ENCODE results near the gene SHISA7.
A peak's percentile ranks its signal among the peaks of the same experiment; 100 is the strongest.
"Not testable (repeated sequence)": the region's sequence is repeated elsewhere in the genome, so short reads cannot be mapped to it uniquely, and the experiment has no call there.

SHISA7 gene

DNA sequence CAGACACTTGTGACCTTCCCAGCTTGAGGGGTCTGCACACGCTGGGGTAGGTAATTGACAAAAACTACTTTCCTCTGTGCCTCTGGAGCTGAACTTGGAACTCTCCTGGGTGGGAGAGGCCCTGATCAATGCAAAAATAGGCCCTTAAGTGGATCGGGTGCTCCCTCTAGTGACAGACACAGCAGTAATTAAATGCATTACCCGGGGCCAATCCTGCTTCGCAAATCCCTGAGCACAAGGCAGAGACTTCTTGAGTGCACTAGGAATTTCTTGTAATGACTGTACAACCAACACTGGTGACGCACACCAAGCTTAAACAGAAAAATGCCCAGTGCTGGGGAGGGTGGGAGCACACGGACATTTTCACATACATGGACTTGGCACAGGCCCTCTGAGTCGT, 24.9 kb downstream of the SHISA7 start:
- DNase-seq (ENCODE audit: low spot score): peak; percentile 85

GRCh38 chr19:55410168-55410567, 32.9 kb downstream of the SHISA7 start:
- DNase-seq (ENCODE audit: low spot score): no peak

DNA sequence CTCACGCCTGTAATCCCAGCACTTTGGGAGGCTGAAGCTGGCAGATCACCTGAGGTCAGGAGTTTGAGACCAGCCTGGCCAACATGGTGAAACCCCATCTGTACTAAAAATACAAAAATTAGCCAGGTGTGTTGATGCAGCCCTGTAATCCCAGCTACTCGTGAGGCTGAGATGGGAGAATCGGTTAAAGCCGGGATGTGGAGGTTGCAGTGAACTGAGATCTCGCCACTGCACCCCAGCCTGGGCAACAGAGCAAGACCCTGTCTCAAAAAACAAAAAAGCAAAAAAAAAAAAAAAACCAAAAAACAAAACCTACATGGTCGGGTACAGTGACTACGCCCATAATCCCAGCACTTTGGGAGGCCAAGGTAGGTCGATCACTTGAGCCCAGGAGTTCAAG, 33.9 kb downstream of the SHISA7 start:
- not testable (repeated sequence) for DNase-seq (ENCODE audit: low spot score)

DNA sequence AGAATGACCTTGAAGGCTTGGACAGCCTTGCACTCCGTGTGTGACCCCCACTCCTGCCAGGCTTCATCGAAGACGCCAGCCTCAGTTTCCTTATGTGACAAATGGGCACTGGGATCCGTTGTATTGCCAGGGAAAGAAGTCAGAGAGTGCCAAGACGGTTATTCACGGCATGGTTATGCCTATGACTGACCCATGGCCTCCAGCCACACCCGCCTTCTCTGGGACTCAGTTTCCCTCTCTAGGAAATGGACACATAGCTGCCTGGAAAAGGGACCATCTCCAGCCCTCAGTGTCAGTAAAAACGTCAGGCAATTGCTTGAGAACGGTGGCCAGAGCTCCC, 34.6 kb downstream of the SHISA7 start:
- no peak for DNase-seq (ENCODE audit: low spot score)

- peak; percentile 100 for DNase-seq (ENCODE audit: low spot score)
These were observed 35.1 kb downstream of the SHISA7 start for GRCh38 chr19:55407800-55408532.

DNA sequence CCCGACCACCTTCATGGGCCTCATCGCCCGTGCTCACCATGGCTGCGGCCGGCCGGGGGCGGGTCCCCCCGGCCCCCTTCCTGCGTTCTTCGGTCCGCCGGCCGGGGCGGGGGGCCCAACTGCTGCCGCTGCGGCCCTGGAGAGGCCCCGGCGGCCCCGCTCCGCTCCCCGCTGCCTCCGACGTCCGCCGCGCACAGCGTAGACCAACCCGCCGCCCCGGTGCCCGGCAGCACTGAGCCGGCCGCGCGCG, 35.6 kb downstream of the SHISA7 start, which contains the start of gene UBE2S:
Gene UBE2S, minus strand, starts transcription at position 239 of the 250 bp plus-strand sequence. Its CDS starts 199 bp downstream, at position 40.
- DNase-seq (ENCODE audit: low spot score): not testable (repeated sequence)

DNA sequence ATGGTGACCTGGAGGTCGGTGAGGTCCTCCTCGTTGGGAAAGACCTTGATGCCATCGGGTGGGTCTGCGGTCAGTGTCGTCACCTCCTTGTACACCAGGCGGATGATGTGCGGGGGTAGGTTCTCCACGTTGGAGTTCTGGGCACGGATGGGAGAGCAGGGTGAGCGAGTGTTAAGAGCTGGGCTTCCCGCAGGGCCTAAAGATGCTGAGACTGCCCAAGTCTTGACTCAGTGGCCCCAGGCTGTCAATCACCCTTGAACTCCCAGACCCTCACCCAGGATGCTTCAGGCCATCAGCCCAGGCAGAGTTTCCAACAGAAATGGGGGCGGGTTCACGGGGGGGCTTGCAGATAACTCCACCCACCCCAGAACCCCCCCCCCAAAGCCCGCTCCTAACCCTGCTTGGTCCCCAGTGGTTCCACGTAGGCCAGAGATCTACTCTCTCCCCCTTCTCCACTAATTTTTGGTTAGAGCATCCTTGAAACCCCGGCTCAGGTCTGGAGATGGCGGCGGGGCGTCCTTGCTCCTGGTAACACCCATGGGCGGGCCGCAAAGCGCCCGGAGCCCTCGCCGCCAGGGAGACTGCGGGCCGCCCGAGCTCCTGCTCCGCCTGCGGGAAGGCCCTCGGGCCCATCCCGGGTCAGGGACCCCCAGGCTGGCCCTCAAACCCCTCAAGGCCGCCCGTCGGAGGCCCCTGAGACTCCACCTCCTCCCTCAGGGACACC, 36.1 kb downstream of the SHISA7 start:
- DNase-seq (ENCODE audit: low spot score): peak; percentile 69

- no peak for DNase-seq (ENCODE audit: low spot score)
These were observed 36.8 kb downstream of the SHISA7 start for GRCh38 chr19:55406091-55406825.

DNA sequence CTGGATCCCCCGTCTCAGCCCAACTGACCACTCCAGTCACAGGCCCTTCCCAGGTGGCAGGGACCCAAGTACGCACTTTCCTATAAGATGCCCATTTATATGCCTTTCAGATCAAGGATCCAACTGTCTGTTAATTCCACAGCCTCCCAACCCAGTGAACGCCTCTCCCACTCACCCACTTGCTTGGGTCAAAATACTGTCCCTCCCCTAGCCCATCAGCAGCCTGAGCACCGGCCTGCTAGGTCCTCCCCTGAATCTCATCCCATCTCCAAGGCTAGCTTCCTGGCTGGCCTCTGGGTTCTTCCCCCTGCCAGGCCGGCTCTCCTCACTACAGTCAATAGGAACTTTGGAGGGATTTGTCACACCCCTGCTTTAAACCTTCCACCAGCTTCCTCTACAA, 37.5 kb downstream of the SHISA7 start:
- DNase-seq (ENCODE audit: low spot score): no peak

GRCh38 chr19:55402509-55402908, 40.6 kb downstream of the SHISA7 start:
- no peak for DNase-seq (ENCODE audit: low spot score)

DNA sequence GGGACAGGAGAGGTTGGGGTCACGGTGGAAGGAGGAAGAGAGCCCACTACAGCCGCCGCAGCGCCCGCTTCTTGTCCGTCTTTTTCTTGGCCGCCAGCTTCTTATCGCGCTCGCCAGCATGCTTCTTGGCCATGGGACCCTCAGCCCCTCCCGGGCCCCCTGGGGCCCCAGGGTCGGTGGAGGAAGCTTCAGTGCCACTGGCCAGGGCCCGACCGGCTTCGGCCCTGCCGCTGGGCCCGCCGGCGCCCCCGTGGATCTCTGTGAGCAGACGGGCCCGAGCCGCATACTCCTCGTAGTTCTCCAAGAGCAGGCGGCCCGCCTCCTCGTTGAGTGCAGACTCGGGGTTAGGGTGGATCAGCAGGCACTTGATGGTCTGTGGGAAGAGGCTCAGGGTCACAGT, 41.7 kb downstream of the SHISA7 start:
- not testable (repeated sequence) for DNase-seq (ENCODE audit: low spot score)

DNA sequence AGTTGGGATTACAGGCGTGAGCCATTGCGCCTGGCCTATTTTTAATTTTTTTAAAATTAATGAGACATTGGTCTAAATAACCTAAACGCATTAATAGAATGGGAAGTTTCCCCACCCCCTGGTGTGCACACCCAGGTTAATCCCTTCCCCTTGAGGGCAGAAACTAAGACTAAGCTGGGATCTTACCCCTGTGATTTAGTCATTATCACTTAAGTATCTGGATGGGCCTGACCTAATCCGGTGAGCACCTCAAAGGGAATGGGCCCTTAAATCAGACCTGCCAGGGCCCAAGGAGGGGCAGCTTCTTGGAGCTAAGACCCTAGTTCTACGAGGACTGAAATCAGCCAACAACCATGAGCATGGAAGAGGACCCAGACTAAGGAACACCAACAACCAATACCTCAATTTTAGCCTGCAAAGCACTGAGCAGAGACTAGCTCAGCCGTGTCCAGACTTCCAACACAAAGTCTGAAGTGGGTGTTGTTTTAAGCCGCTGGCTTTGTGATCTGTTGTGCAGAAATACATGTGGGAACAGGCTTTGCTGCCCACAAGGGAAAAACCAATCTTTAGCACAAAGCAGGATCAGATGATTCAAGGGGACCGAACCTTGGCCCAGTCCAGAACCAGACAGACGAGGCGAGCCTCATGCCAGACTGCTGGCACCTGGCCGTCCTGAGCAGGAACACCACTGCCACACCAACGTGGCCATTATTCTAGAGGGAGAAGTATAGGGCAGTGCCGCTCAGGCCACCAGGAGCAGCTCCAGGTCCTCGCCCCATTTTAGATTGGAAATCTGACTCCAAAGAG, 42.6 kb downstream of the SHISA7 start:
- DNase-seq (ENCODE audit: low spot score): no peak

DNA sequence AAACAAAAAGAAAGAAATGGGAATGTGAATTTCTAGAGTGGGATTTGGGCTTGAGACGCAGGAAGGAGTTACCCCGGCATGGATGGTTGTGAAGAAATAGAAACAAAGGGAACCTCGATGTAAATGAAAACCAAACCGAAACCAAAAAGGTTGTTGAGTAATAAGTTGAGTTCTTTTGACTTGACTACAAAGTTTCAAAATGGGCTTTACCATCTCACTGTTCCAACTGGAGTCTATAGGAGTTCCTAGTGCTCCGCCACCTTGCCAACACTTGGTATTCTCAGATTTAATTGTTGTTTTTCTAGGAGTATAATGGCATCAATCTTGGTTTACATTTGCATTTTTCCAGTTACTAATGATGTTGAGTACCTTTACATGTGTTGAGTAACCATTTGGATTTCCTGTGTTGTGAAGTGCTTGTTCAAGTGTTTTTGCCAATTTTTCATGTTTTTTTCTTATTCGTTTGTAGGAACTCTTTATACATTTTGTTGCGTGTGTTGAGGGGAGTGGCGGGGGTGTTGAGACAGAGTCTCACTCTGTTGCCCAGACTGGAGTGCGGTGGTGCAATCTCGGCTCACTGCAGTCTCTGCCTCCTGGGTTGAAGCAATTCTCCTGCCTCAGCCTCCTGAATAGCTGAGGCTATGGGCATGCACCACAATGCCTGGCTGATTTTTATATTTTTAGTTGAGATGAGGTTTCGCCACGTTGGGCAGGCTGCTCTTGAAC, 44.7 kb downstream of the SHISA7 start:
- no peak for DNase-seq (ENCODE audit: low spot score)

DNA sequence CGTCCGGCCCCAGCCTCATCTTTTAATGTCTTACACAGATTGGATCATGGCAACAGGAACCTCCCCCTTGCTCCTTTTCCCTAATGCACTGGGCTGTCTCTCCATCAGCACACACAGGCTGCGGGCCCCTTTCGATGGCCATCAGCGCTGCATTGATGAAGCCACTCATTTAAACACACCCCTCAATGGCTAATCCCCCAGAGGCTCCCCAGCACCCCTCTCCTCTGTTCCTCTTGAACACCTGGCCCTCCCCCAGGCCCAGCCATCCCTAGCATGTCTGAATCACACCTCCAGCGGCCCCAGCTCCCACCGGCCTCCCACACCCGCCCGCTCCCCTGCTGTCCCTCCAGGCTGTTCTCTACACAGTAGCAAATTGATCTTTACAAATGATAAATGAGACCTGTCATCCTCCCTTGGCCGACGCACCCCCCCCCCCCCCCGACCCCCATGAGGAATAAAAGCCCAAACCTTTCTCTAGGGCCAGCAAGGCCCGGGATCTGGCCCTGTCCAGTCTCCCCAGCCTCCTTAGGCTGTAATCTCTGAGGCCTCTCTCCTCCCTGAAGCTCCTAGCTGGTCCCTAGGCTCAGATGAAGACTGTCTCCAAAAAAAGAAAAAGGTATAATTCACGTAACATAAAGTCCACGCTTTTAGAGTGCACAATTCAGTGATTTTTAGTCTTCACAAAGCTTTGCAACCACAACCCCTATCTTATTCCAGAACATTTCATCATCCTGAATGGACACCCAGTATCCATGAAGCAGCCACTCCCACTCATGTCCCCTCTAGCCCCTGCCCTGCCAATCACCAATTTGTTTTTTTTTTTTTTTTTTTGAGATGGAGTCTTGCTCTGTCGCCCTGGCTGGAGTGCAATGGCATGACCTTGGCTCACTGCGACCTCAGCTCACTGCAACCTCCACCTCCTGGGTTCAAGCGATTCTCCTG, 50.0 kb downstream of the SHISA7 start:
- DNase-seq (ENCODE audit: low spot score): no peak

DNA sequence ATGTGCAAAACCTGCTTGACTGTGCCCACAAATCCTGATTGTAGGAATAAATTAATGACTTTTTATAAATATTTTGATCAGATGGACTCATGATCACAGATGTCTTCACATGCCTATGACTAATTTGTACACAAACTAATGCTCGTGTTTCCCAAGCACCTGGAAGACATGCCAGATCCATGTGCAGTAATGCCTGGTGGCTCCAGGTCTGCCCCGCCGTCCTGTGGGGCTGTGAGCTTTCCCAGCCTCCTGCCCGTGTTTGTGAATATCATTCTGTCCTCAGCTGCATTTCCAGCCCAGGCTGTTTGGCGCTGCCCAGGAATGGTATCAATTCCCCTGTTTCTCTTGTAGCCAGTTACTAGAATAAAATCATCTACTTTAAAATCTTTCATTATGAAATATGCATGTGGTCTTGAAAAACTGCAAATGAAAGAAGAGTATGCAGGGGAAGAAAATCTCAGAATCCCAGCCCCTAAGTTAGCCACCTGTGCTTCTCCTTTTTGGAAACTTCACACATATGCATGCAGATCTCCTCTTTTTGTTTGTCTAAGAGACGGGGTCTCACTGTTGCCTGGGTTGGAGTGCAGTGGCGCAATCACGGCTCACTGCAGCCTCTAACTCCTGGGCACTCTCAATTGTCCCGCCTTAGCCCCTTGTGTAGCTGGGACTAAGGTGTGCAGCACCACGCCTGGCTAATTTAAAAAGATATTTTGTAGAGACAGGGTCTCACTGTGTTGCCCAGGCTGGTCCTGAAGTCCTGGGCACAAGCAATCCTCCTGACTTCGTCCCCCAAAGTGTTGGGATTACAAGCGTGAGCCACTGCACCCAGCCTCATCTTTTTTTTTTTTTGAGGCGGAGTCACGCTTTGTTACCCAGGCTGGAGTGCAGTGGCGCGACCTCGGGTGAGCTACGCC, 51.1 kb downstream of the SHISA7 start:
- DNase-seq (ENCODE audit: low spot score): no peak

- no peak for DNase-seq (ENCODE audit: low spot score)
These were observed 51.9 kb downstream of the SHISA7 start for GRCh38 chr19:55391191-55391670.

- no peak for DNase-seq (ENCODE audit: low spot score)
These were observed 52.6 kb downstream of the SHISA7 start for GRCh38 chr19:55390461-55390880.

- no peak for DNase-seq (ENCODE audit: low spot score)
These were observed 53.4 kb downstream of the SHISA7 start for GRCh38 chr19:55389386-55390317.

Measured in hepatic stellate cell (primary cell).